ENCODE measurements around the gene LMTK2.

The LMTK2 gene

DNA sequence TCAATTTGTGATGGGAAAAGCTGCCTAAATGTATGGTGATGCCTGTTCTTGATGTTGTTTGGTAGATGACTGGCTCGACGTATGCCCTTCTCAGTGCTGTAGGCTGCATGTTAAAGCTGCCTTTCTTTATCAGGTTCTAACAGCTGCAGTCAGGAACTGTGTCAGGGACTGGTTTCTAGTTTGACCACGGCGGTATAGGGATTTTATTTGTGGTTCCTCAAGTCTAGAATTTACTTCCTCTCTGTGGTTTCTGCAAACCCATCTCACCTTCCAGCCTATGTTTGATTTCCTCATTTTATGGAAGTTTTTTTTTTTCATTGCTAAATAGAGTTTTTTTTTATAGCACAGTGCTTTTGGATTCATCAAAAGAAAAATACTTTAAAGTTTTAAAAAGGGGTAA lies 26.5 kb downstream of the LMTK2 start:
- in situ Hi-C loops (cut with HindIII; ENCODE audit: low pct_ligation_motif_present, low pct_unique_long_range_greater_than_20kb, low sequenced_read_pairs): no loop called here
- peak; percentile 43 for DNase-seq

- in situ Hi-C loops (cut with HindIII; ENCODE audit: low pct_ligation_motif_present, low pct_unique_long_range_greater_than_20kb, low sequenced_read_pairs): no loop called here
- peak; percentile 91 for DNase-seq
Observed at GRCh38 chr7:98133621-98134303, 27.1 kb downstream of the LMTK2 start.

GRCh38 chr7:98134420-98135228 lies 28.0 kb downstream of the LMTK2 start:
- in situ Hi-C loops (cut with HindIII; ENCODE audit: low pct_ligation_motif_present, low pct_unique_long_range_greater_than_20kb, low sequenced_read_pairs): no loop called here
- DNase-seq: no peak

DNA sequence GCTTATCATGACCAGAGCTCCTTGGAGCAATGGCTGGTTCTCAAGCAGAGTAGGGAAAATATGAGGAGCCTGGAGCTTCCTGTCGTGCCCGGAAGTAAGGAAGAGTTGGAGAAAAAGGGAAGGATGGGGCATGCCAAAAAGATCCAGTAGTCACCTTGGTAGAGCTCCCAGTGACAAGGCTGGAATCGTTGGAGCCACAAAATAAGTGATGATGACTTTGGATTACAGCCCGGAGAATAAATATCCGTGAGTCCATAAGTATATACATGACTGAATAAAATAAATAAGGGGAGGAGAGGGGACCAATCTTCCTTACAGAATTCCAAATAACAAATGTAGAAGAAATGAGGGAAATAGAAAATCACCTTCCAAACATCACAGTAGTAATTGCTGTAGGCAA lies 29.3 kb downstream of the LMTK2 start:
- in situ Hi-C loops (cut with HindIII; ENCODE audit: low pct_ligation_motif_present, low pct_unique_long_range_greater_than_20kb, low sequenced_read_pairs): no loop called here
- no peak for DNase-seq

- in situ Hi-C loops (cut with HindIII; ENCODE audit: low pct_ligation_motif_present, low pct_unique_long_range_greater_than_20kb, low sequenced_read_pairs): no loop called here
- no peak for DNase-seq
Observed at GRCh38 chr7:98136423-98136822, 29.8 kb downstream of the LMTK2 start.

GRCh38 chr7:98137134-98137825 lies 30.6 kb downstream of the LMTK2 start:
- in situ Hi-C loops (cut with HindIII; ENCODE audit: low pct_ligation_motif_present, low pct_unique_long_range_greater_than_20kb, low sequenced_read_pairs): no loop called here
- no peak for DNase-seq

DNA sequence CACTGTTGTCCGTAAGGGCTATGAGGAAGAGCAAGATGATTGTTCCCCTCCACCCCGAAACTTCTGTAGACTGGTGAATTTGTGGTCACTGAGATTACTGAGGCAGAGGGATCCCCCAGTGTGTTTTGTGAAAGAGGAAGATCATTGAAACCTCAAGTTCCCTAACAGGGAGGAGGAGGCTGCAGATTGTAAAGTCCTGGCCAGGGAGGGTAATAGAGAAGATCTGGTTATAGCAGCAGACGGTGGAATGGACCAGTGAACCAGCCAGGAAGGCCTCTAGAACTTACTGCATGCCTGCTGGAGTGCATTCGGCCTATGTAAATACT lies 31.1 kb downstream of the LMTK2 start:
- no peak for DNase-seq
- in situ Hi-C loops (cut with HindIII; ENCODE audit: low pct_ligation_motif_present, low pct_unique_long_range_greater_than_20kb, low sequenced_read_pairs): no loop called here

GRCh38 chr7:98138672-98139071 lies 32.0 kb downstream of the LMTK2 start:
- DNase-seq: no peak
- in situ Hi-C loops (cut with HindIII; ENCODE audit: low pct_ligation_motif_present, low pct_unique_long_range_greater_than_20kb, low sequenced_read_pairs): no loop called here

- no peak for DNase-seq
- in situ Hi-C loops (cut with HindIII; ENCODE audit: low pct_ligation_motif_present, low pct_unique_long_range_greater_than_20kb, low sequenced_read_pairs): no loop called here
Observed at GRCh38 chr7:98142658-98143057, 36.0 kb downstream of the LMTK2 start.

DNA sequence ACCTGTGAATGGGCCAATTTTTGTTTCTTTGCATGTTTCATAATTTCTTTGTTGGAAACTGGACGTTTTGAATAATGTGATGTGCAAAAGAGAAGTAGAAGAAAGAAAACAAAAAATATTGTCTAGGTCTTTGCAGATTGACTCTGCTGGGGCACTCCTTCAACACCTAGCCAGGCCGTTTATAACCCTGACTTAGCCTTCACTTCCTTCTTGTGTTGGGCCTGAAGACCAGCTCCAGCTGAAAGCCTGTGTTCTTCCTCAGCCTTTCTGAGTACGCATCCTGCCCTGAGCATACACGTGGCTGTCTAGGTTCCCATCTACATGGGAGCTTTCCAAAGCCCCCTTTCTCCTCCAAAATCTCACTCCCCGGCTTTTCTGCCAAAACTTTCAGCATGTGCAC lies 41.9 kb downstream of the LMTK2 start:
- DNase-seq: no peak
- in situ Hi-C loops (cut with HindIII; ENCODE audit: low pct_ligation_motif_present, low pct_unique_long_range_greater_than_20kb, low sequenced_read_pairs): no loop called here

DNA sequence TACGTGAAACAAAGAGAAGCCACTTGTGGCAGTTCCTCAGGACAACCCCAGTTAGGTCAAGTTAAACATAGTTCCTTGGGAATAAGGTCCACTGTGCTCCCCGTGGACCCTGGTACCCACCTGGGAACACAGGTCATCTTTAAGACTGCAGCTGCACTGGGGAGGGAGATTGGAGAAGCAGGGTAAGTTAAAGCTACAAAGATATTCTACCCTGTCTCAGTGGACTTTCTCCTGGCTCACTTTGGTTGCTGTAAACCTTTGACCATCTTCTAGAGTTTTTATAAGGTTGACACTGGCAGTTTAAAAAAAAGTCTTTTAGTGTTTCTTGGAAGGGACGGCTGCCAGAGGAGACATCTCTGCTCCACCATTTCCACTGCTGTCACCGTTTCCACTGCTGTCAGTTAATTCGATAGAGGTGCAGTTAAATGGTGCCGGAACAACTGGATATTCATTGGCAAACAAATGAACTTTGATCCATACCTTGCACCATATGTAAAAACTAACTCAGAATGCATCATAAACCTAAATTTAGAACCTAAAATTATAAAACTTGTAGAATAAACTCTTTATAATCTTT lies 42.5 kb downstream of the LMTK2 start:
- no peak for DNase-seq
- in situ Hi-C loops (cut with HindIII; ENCODE audit: low pct_ligation_motif_present, low pct_unique_long_range_greater_than_20kb, low sequenced_read_pairs): no loop called here

- no peak for DNase-seq
- in situ Hi-C loops (cut with HindIII; ENCODE audit: low pct_ligation_motif_present, low pct_unique_long_range_greater_than_20kb, low sequenced_read_pairs): no loop called here
Observed at GRCh38 chr7:98151884-98152283, 45.2 kb downstream of the LMTK2 start.

- DNase-seq: no peak
- in situ Hi-C loops (cut with HindIII; ENCODE audit: low pct_ligation_motif_present, low pct_unique_long_range_greater_than_20kb, low sequenced_read_pairs): no loop called here
Observed at GRCh38 chr7:98156700-98157099, 50.0 kb downstream of the LMTK2 start.

DNA sequence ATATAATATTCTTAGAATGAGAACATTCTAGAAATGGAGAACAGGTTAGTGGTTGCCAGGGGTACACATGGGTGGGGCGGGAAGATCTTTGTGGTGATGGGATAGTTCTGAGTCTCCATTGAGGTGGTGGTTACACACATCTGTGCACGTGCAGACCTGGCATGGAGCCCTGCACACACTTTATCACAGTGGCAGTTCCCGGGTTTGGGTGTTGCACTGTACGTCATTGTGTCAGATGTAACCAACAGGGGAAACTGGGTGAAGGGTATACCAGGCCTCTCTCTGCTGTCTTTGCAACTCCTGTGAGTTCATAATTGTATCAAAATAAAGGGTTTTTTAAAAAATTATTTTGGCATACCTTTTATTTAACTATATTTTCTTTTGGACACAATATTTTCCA lies 51.1 kb downstream of the LMTK2 start:
- DNase-seq: no peak

GRCh38 chr7:98162758-98163157 lies 56.1 kb downstream of the LMTK2 start:
- in situ Hi-C loops (cut with HindIII; ENCODE audit: low pct_ligation_motif_present, low pct_unique_long_range_greater_than_20kb, low sequenced_read_pairs): loop anchor here (10.0 kb wide), 1 partner anchor 128 kb away; no protein-coding TSS in a partner anchor

More for the DNA sequence above, 51.1 kb downstream of the LMTK2 start:
- in situ Hi-C loops (cut with HindIII; ENCODE audit: low pct_ligation_motif_present, low pct_unique_long_range_greater_than_20kb, low sequenced_read_pairs): no loop called here

GRCh38 chr7:98163269-98163668 lies 56.6 kb downstream of the LMTK2 start:
- in situ Hi-C loops (cut with HindIII; ENCODE audit: low pct_ligation_motif_present, low pct_unique_long_range_greater_than_20kb, low sequenced_read_pairs): loop anchor here (10.0 kb wide), 1 partner anchor 128 kb away; no protein-coding TSS in a partner anchor
- DNase-seq: no peak

More at GRCh38 chr7:98162758-98163157, 56.1 kb downstream of the LMTK2 start:
- DNase-seq: no peak

DNA sequence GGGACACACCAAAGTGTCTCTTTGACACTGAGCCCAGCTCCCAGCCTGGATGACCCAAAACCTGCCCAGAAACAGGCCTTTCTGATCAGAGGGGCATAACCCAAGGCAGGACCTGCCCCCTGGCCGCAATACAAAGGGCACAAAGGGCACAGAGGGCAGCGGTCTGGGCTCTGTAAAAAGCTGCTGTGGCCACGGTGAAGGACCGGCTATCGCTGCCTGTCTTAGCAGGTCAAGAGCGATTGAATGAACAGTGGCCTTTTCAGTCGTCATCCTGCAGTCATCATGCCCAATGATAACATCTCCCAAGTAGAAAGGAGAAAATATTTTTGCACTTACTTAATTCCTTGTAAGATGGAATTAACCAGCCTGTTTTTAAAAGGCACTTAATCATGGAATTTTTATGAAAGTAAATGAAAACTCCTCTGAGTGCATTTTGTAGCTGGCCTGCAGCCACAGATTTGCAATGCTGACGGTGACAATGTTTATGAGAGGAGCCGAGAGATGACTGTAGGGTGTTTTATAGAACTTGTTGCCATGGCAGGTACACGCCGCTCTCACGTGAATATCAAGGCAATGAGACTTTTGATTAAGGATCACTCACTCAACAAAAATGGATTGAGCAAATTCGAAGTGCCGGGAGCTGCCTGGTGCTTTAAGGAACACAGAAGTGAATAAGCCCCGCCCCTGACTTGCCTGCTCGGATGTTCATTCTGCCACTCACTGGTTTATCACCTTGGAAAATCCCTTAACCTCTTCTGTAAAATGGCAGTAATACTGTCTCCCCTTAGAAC lies 57.2 kb downstream of the LMTK2 start:
- DNase-seq: peak; percentile 31
- in situ Hi-C loops (cut with HindIII; ENCODE audit: low pct_ligation_motif_present, low pct_unique_long_range_greater_than_20kb, low sequenced_read_pairs): loop anchor here (10.0 kb wide), 1 partner anchor 129 kb away; no protein-coding TSS in a partner anchor
